ENCODE measurements around the gene OPTC.

Gene OPTC

GRCh38 chr1:203558064-203558760, 64.3 kb downstream of the OPTC start (continued):
- TF ChIP-seq ZNF548 (tag by site-specific recombination; IDR thresholded peaks at IDR 0.05), result no peak
- peak; percentile 57; the same call in 1 of the 2 replicates for TF ChIP-seq ZSCAN23 (tag by site-specific recombination; IDR thresholded peaks at IDR 0.05)
- 0 out of 2 replicates have a peak, but pooled peaks have one; percentile 26 for TF ChIP-seq SP3 (tag by site-specific recombination; IDR thresholded peaks at IDR 0.05)
- TF ChIP-seq ZNF629 (tag by site-specific recombination; IDR thresholded peaks at IDR 0.05), result peak; percentile 97
- TF ChIP-seq ZNF184 (tag by site-specific recombination; IDR thresholded peaks at IDR 0.05), result peak; percentile 78; the same call in 1 of the 2 replicates
- TF ChIP-seq, protein P1, sequence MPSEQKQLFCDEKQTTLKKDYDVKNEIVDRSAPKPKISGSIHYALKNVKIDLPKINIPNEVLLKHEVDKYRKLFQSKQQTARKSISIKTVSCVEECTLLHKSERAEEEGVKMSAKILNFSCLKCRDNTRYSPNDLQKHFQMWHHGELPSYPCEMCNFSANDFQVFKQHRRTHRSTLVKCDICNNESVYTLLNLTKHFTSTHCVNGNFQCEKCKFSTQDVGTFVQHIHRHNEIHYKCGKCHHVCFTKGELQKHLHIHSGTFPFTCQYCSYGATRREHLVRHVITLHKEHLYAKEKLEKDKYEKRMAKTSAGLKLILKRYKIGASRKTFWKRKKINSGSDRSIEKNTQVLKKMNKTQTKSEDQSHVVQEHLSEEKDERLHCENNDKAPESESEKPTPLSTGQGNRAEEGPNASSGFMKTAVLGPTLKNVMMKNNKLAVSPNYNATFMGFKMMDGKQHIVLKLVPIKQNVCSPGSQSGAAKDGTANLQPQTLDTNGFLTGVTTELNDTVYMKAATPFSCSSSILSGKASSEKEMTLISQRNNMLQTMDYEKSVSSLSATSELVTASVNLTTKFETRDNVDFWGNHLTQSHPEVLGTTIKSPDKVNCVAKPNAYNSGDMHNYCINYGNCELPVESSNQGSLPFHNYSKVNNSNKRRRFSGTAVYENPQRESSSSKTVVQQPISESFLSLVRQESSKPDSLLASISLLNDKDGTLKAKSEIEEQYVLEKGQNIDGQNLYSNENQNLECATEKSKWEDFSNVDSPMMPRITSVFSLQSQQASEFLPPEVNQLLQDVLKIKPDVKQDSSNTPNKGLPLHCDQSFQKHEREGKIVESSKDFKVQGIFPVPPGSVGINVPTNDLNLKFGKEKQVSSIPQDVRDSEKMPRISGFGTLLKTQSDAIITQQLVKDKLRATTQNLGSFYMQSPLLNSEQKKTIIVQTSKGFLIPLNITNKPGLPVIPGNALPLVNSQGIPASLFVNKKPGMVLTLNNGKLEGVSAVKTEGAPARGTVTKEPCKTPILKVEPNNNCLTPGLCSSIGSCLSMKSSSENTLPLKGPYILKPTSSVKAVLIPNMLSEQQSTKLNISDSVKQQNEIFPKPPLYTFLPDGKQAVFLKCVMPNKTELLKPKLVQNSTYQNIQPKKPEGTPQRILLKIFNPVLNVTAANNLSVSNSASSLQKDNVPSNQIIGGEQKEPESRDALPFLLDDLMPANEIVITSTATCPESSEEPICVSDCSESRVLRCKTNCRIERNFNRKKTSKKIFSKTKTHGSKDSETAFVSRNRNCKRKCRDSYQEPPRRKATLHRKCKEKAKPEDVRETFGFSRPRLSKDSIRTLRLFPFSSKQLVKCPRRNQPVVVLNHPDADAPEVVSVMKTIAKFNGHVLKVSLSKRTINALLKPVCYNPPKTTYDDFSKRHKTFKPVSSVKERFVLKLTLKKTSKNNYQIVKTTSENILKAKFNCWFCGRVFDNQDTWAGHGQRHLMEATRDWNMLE (tag by site-specific recombination; conservative IDR thresholded peaks at IDR 0.05; ENCODE audit: low read depth), result 0 out of 2 replicates have a peak, but pooled peaks have one; percentile 15
- TF ChIP-seq, protein P2, sequence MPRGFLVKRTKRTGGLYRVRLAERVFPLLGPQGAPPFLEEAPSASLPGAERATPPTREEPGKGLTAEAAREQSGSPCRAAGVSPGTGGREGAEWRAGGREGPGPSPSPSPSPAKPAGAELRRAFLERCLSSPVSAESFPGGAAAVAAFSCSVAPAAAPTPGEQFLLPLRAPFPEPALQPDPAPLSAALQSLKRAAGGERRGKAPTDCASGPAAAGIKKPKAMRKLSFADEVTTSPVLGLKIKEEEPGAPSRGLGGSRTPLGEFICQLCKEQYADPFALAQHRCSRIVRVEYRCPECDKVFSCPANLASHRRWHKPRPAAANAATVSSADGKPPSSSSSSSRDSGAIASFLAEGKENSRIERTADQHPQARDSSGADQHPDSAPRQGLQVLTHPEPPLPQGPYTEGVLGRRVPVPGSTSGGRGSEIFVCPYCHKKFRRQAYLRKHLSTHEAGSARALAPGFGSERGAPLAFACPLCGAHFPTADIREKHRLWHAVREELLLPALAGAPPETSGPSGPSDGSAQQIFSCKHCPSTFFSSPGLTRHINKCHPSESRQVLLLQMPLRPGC (tag by site-specific recombination; IDR thresholded peaks at IDR 0.05), result peak; percentile 95
- TF ChIP-seq ZNF626 (tag by site-specific recombination; IDR thresholded peaks at IDR 0.05), result no peak
- TF ChIP-seq ZNF600 (tag by site-specific recombination; IDR thresholded peaks at IDR 0.05), result peak; percentile 99
